Natural killer cell (primary cell): ENCODE results near the gene TAF1B. TPM values are rescaled to one million over a fixed set of nuclear protein-coding genes. Genes with fewer than 3 reads are reported as not detected.

Experiments
- ATAC-seq, 3 donors: fragments of 150-1000 bp in 2 of 3; fragments of 200-7000 bp in 1 of 3; cut with Tn5 transposase; 1 replicate in 1 of 3; 2 replicates in 2 of 3; pipeline ENCODE4 v1.10.0; 2021; ENCODE audit warnings: mild to moderate bottlenecking in 2 of 3, moderate library complexity in 2 of 3
- DNase-seq, 2 donors: peaks; one replicate each; pipeline versions ENCODE4 v3.0.0 to v3.0.0-alpha.2; 2013 to 2021; ENCODE audit warnings: mixed read lengths in 1 of 2
- H3K27ac ChIP-seq: one replicate; pipeline ENCODE4 v1.5.1; 2013; ENCODE audit warnings: mild to moderate bottlenecking, low read length
- H3K27me3 ChIP-seq: one replicate; pipeline ENCODE4 v1.6.1; 2013; ENCODE audit warnings: low read length; ENCODE audit not compliant: control insufficient read depth, insufficient read depth
- H3K36me3 ChIP-seq: one replicate; pipeline ENCODE4 v1.6.1; 2013; ENCODE audit warnings: low read length; ENCODE audit not compliant: control insufficient read depth, insufficient read depth
- H3K4me1 ChIP-seq: one replicate; pipeline ENCODE4 v1.6.1; 2013; ENCODE audit warnings: low read length; ENCODE audit not compliant: control insufficient read depth, insufficient read depth
- H3K4me3 ChIP-seq: one replicate; pipeline ENCODE4 v1.5.1; 2013; ENCODE audit warnings: low read length
- H3K9me3 ChIP-seq: one replicate; pipeline ENCODE4 v1.6.1; 2013; ENCODE audit warnings: low read length; ENCODE audit not compliant: control insufficient read depth, insufficient read depth
- H3K27ac Mint-ChIP-seq, 2 donors: one replicate each; pipeline ENCODE4 v1.8.0; 2022; ENCODE audit warnings: mild to moderate bottlenecking in 2 of 2, mixed read lengths in 2 of 2, moderate library complexity in 1 of 2
- H3K27me3 Mint-ChIP-seq, 2 donors: one replicate each; pipeline ENCODE4 v1.8.0; 2022; ENCODE audit warnings: low read depth in 2 of 2, mixed read lengths in 2 of 2
- H3K36me3 Mint-ChIP-seq: one replicate; pipeline ENCODE4 v1.8.0; 2022; ENCODE audit warnings: mixed read lengths
- H3K4me1 Mint-ChIP-seq, 2 donors: one replicate each; pipeline ENCODE4 v1.8.0; 2022; ENCODE audit warnings: mixed read lengths in 2 of 2
- H3K4me3 Mint-ChIP-seq: one replicate; pipeline ENCODE4 v1.8.0; 2022; ENCODE audit warnings: mild to moderate bottlenecking, moderate library complexity, mixed read lengths
- H3K9me3 Mint-ChIP-seq, 2 donors: one replicate each; pipeline ENCODE4 v1.8.0; 2022; ENCODE audit warnings: mixed read lengths in 2 of 2
- WGBS: methylation state at CpG from one replicate; pipeline ENCODE4 v1.1.7; 2013; ENCODE audit warnings: missing lambda C conversion rate; ENCODE audit not compliant: insufficient coverage; 5-methylcytosine and 5-hydroxymethylcytosine counted together
- intact Hi-C: fragments of 100-400 bp; cut with micrococcal nuclease; formaldehyde crosslinking; loops from one replicate; pipeline ENCODE4 v1.14.2; 2022
- total RNA-seq, 4 donors: library from RNA; stranded (reverse); fragments of 120-200 nt in 1 of 4; gene quantifications; one replicate each; pipeline versions ENCODE4 v1.2.3 to v1.2.4, GENCODE V29; 2013 to 2022
- TF ChIP-seq, protein P1 (sequence below): fragments of 200-600 bp; IDR thresholded peaks from one replicate; pipeline ENCODE4 v1.8.0; 2022; ENCODE audit warnings: antibody characterized with exemption

The TAF1B gene
- total RNA-seq, 3 donors from 2014 or later (not counting 1 experiment from before 2014, with no cell fraction given), result 24.8 to 40.8 (median 26.8) TPM

DNA sequence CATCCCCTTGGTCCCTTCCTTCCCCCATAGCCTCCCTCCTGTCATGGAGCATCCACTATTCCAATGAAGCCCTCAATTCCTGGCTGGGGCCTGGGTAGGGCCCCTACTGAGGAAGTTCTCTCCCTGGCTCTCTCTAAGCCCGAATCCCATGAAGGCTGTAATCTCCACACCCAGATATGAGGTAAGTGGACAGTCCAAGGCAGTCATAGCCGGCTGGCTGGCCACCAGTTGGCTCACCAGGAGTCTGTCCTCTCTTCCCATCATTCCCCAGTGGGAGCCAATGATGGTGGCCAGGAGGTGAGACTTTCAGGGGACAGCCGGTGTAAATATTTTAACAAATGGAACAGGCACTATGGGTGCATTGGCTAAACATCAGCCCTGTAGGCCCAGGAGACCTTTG is 6.8 kb upstream of the TAF1B start:
- TF ChIP-seq, protein P1, sequence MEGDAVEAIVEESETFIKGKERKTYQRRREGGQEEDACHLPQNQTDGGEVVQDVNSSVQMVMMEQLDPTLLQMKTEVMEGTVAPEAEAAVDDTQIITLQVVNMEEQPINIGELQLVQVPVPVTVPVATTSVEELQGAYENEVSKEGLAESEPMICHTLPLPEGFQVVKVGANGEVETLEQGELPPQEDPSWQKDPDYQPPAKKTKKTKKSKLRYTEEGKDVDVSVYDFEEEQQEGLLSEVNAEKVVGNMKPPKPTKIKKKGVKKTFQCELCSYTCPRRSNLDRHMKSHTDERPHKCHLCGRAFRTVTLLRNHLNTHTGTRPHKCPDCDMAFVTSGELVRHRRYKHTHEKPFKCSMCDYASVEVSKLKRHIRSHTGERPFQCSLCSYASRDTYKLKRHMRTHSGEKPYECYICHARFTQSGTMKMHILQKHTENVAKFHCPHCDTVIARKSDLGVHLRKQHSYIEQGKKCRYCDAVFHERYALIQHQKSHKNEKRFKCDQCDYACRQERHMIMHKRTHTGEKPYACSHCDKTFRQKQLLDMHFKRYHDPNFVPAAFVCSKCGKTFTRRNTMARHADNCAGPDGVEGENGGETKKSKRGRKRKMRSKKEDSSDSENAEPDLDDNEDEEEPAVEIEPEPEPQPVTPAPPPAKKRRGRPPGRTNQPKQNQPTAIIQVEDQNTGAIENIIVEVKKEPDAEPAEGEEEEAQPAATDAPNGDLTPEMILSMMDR, result no peak
- H3K4me3 Mint-ChIP-seq, result no peak overlapping the region
- intact Hi-C loops, result no loop called here
- Histone ChIP-seq H3K27me3 (no peaks in the 10 kb centered on the region), H3K4me1 (no peaks in the 10 kb centered on the region), H3K27ac (no peak overlapping the region), H3K9me3 (no peaks in the 10 kb centered on the region), H3K4me3 (no peak overlapping the region), H3K36me3 (no peaks in the 10 kb centered on the region)
- no peaks in the 10 kb centered on the region for H3K9me3 Mint-ChIP-seq
- no peak overlapping the region for H3K27ac Mint-ChIP-seq
- H3K4me1 Mint-ChIP-seq, result no peaks in the 10 kb centered on the region
- no peaks in the 10 kb centered on the region for H3K36me3 Mint-ChIP-seq
- WGBS, result 94% methylated on average over 3 of the region's 3 CpGs
- peaks cover 7% of the 10 kb centered on the region in 2 donors for H3K27me3 Mint-ChIP-seq
- ATAC-seq (no peak), DNase-seq (no peak)

DNA sequence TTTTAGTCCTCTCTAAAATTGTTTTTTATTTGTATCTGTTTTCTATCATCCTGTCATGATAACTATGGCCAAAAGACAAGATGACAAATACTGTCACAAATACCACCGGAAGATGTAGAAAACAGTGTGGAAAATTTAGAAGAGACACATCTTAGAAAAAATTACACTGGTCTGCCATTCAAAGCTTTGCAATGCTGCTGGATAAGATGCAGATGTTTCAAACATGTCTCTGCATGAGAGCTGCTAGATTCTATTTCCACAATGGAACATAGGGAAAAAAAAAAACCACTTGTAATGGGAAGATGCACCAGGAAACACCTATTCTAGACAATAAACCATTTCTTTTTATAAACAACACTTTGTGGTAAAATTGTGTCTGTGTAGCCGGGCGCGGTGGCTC is 5.8 kb upstream of the TAF1B start:
- Mint-ChIP-seq H3K27ac (no peak overlapping the region), H3K9me3 (no peaks in the 10 kb centered on the region), H3K4me1 (peaks cover 0 to 3% of the 10 kb centered on the region in 2 donors), H3K36me3 (no peaks in the 10 kb centered on the region), H3K4me3 (no peak overlapping the region), H3K27me3 (peaks cover 4% of the 10 kb centered on the region in 2 donors)
- no peak for ATAC-seq
- DNase-seq, result no peak
- 100% methylated on average over 4 of the region's 4 CpGs for WGBS
- H3K4me3 ChIP-seq, result no peak overlapping the region
- no peak overlapping the region for H3K27ac ChIP-seq
- TF ChIP-seq, protein P1, result no peak
- no peaks in the 10 kb centered on the region for H3K9me3 ChIP-seq
- H3K36me3 ChIP-seq, result no peaks in the 10 kb centered on the region
- no peaks in the 10 kb centered on the region for H3K27me3 ChIP-seq
- H3K4me1 ChIP-seq, result no peaks in the 10 kb centered on the region
- intact Hi-C loops, result no loop called here

DNA sequence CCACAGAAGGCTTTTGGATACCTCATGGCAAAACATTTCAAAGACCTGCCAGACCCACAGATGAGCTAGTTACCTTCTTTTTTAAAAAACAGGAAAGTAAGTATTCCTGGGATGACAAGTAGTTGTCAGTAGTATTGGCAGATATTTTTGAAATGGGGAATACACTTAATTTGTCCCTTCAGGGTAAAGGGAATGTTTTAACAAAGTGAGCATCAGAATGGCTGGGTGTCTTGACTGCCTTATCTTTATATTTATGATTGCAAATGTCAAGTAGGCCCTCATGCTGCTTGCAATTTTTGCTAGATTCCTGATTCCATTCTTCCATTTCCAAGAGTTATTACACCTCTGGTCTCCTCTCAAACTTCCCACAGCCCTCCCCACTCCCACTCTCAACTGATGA is 4.9 kb upstream of the TAF1B start:
- H3K4me1 Mint-ChIP-seq, result peaks cover 9 to 12% of the 10 kb centered on the region in 2 donors
- no peaks in the 10 kb centered on the region for H3K9me3 ChIP-seq
- H3K27me3 Mint-ChIP-seq, result no peaks in the 10 kb centered on the region
- no peak for ATAC-seq
- no peak overlapping the region for H3K27ac Mint-ChIP-seq
- no peaks in the 10 kb centered on the region for H3K36me3 Mint-ChIP-seq
- no peaks in the 10 kb centered on the region for H3K9me3 Mint-ChIP-seq
- DNase-seq, result no peak
- intact Hi-C loops, result no loop called here
- H3K4me3 Mint-ChIP-seq, result no peak overlapping the region
- TF ChIP-seq, protein P1, result no peak
- no peak overlapping the region for H3K4me3 ChIP-seq
- no peaks in the 10 kb centered on the region for H3K27me3 ChIP-seq
- H3K4me1 ChIP-seq, result peaks cover 6% of the 10 kb centered on the region
- no peaks in the 10 kb centered on the region for H3K36me3 ChIP-seq
- no peak overlapping the region for H3K27ac ChIP-seq

DNA sequence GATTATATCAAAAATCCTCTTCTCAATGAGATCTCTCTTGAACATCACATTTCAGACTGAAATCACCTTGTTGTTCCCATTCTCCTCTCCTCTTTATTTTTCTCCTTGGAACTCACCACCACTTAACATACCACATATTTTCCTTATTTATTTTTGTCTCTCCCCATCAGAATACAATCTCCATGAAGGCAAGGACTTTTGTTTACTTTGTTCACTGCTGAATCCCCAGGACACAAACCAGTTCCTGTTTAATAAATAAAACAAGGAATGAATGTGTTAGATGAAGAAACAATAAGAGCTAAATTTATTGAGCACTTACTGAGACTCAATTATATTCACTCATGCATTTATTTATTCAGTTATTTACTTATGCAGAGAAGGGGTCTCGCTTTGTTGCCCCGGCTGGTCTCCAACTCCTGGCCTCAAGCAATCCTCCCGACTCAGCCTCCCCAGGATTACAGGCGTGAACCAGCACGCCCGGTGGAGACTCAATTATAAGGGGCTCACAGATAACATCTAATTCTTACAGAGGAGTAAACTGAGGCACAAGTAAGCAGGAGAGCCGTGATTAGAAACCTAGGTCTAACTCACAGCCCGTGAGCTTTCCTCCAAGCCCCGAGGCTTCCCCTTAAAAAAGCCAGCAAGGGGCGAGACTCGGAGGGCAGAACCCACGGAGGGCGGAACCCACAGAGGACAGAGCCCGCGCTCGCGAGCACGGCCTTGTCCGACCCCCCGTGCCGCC is 616 bp upstream of the TAF1B start:
- intact Hi-C loops, result no loop called here
- peaks cover 39 to 42% of the 10 kb centered on the region in 2 donors for H3K4me1 Mint-ChIP-seq
- H3K36me3 Mint-ChIP-seq, result no peaks in the 10 kb centered on the region
- H3K27ac ChIP-seq, result peak overlapping the region; percentile 75
- peaks cover 16% of the 10 kb centered on the region for H3K36me3 ChIP-seq
- TF ChIP-seq, protein P1, result no peak
- H3K27me3 ChIP-seq, result no peaks in the 10 kb centered on the region
- ATAC-seq (no peak), DNase-seq (no peak)
- WGBS, result 24% methylated on average over 21 of the region's 21 CpGs
- peak overlapping the region; percentile 96 for H3K4me3 Mint-ChIP-seq
- H3K4me3 ChIP-seq, result peak overlapping the region; percentile 78
- H3K9me3 ChIP-seq, result no peaks in the 10 kb centered on the region
- no peaks in the 10 kb centered on the region for H3K9me3 Mint-ChIP-seq
- peaks cover 13% of the 10 kb centered on the region for H3K4me1 ChIP-seq
- no peaks in the 10 kb centered on the region for H3K27me3 Mint-ChIP-seq
- peak overlapping the region; percentile 88 to 89 for H3K27ac Mint-ChIP-seq
